ENCODE results near the gene EXOC4.

Gene EXOC4

DNA sequence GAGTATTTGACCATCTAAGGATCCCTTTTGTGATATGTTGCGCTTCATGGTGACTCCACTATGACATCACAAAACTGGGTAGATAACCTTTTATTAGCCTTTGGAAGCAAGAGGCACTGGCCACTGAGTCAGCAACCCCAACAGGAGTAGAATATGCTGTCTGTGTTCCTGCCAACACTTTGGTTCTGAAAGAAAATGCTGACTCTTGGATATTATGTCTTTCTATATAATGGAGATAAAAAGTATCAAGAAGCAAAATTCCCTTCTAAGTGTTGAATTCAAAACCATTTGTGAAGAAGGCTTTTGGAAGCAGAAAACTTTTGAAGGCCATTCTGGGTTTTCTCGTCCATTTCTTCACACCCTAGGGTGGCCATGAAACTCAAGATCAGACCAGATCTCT is 528.0 kb downstream of the EXOC4 start:
- Histone ChIP-seq H3K79me2 (ENCODE audit: control insufficient read depth, low read length) (no peaks in the 10 kb centered on the region), H3K4me1 (ENCODE audit: control insufficient read depth, low read length) (no peaks in the 10 kb centered on the region), H3K9me3 (ENCODE audit: control insufficient read depth, insufficient read depth, low read length) (peaks cover 12% of the 10 kb centered on the region; the same call in 1 of the 2 replicates), H3K36me3 (ENCODE audit: control insufficient read depth, low read length) (no peaks in the 10 kb centered on the region), H4K20me1 (ENCODE audit: control insufficient read depth, insufficient read depth, low read depth, low read length) (no peaks in the 10 kb centered on the region), H3K4me3 (ENCODE audit: low read length) (no peak overlapping the region), H3K9me2 (replicated peaks; ENCODE audit: control insufficient read depth, low read length) (no peaks in the 10 kb centered on the region), H3K27ac (ENCODE audit: low read depth, low read length) (no peak overlapping the region), H3K4me2 (ENCODE audit: low read length) (no peak overlapping the region), H3K27me3 (ENCODE audit: control insufficient read depth, low read length) (no peaks in the 10 kb centered on the region), H3F3A (ENCODE audit: control insufficient read depth, insufficient read depth) (no peaks in the 10 kb centered on the region)
- no peak for TF ChIP-seq EZH2phosphoT487 (IDR thresholded peaks at IDR 0.05; ENCODE audit: borderline replicate concordance, low read length)
- TF ChIP-seq, protein P1, sequence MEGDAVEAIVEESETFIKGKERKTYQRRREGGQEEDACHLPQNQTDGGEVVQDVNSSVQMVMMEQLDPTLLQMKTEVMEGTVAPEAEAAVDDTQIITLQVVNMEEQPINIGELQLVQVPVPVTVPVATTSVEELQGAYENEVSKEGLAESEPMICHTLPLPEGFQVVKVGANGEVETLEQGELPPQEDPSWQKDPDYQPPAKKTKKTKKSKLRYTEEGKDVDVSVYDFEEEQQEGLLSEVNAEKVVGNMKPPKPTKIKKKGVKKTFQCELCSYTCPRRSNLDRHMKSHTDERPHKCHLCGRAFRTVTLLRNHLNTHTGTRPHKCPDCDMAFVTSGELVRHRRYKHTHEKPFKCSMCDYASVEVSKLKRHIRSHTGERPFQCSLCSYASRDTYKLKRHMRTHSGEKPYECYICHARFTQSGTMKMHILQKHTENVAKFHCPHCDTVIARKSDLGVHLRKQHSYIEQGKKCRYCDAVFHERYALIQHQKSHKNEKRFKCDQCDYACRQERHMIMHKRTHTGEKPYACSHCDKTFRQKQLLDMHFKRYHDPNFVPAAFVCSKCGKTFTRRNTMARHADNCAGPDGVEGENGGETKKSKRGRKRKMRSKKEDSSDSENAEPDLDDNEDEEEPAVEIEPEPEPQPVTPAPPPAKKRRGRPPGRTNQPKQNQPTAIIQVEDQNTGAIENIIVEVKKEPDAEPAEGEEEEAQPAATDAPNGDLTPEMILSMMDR (IDR thresholded peaks at IDR 0.05; ENCODE audit: low read depth, low read length, poor library complexity, severe bottlenecking): no peak

DNA sequence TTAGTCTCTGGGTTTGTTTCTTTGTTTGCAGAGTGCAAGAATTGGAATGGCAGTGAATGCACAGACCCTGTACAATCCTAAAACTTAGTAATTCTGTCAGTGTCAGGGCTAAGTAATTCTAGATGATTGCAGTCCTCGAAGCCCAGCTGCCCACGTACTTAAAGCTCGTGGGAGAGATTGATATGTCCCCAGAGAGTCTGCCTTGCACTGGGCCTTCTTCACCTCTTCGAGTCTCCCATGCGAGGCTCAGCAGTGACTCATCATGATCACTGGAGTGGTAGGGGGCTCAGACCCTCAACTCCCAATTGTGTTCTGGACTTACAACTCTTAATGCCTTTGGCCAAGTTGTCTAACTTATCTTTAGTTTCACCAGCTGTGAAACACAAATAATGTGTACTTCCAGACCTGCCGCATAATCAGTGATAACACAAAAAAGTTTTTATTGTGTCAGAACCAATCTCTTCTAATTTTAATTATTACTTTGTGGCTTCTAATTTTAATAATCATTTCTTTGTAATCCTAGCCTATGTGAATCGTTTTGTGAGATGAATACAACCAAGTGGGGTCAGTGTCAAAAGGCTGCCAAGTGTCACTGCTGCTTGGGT is 528.7 kb downstream of the EXOC4 start:
- Histone ChIP-seq H3K4me1 (ENCODE audit: control insufficient read depth, low read length) (no peaks in the 10 kb centered on the region), H4K20me1 (ENCODE audit: control insufficient read depth, insufficient read depth, low read depth, low read length) (no peaks in the 10 kb centered on the region), H3K79me2 (ENCODE audit: control insufficient read depth, low read length) (no peaks in the 10 kb centered on the region), H3K4me2 (ENCODE audit: low read length) (no peak overlapping the region), H3K9me2 (replicated peaks; ENCODE audit: control insufficient read depth, low read length) (no peaks in the 10 kb centered on the region), H3K4me3 (ENCODE audit: low read length) (no peak overlapping the region), H3K27me3 (ENCODE audit: control insufficient read depth, low read length) (no peaks in the 10 kb centered on the region), H3K9me3 (ENCODE audit: control insufficient read depth, insufficient read depth, low read length) (peaks cover 12% of the 10 kb centered on the region; the same call in 1 of the 2 replicates), H3F3A (ENCODE audit: control insufficient read depth, insufficient read depth) (no peaks in the 10 kb centered on the region), H3K36me3 (ENCODE audit: control insufficient read depth, low read length) (no peaks in the 10 kb centered on the region), H3K27ac (ENCODE audit: low read depth, low read length) (no peak overlapping the region)
- TF ChIP-seq, protein P1 (IDR thresholded peaks at IDR 0.05; ENCODE audit: low read depth, low read length, poor library complexity, severe bottlenecking): no peak
- no peak for TF ChIP-seq EZH2phosphoT487 (IDR thresholded peaks at IDR 0.05; ENCODE audit: borderline replicate concordance, low read length)

DNA sequence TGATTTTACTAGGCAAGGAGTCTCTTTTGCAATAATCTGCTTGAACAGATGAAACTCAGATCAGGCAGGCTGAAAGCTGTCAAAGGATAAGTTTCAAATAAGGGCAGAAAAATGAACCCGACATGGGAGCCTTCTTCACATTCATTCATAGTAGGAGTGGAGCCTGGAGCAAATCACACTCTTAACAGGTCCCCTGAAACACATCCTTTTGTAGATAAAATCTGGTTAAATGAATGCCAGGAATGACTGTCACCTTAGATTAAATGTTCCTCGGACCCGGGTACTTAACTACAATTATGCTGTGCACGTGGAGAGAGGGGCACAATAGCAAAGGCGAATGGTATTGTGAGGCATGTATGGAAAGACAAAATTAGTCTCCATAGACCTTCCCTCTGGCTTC is 529.6 kb downstream of the EXOC4 start:
- no peaks in the 10 kb centered on the region for H3F3A ChIP-seq (ENCODE audit: control insufficient read depth, insufficient read depth)
- H3K79me2 ChIP-seq (ENCODE audit: control insufficient read depth, low read length): no peaks in the 10 kb centered on the region
- TF ChIP-seq, protein P1 (IDR thresholded peaks at IDR 0.05; ENCODE audit: low read depth, low read length, poor library complexity, severe bottlenecking): no peak
- no peak for TF ChIP-seq EZH2phosphoT487 (IDR thresholded peaks at IDR 0.05; ENCODE audit: borderline replicate concordance, low read length)
- H3K4me1 ChIP-seq (ENCODE audit: control insufficient read depth, low read length): no peaks in the 10 kb centered on the region
- no peak overlapping the region for H3K4me3 ChIP-seq (ENCODE audit: low read length)
- H3K4me2 ChIP-seq (ENCODE audit: low read length): no peak overlapping the region
- no peaks in the 10 kb centered on the region for H4K20me1 ChIP-seq (ENCODE audit: control insufficient read depth, insufficient read depth, low read depth, low read length)
- H3K27ac ChIP-seq (ENCODE audit: low read depth, low read length): no peak overlapping the region
- H3K9me2 ChIP-seq (replicated peaks; ENCODE audit: control insufficient read depth, low read length): no peaks in the 10 kb centered on the region
- no peaks in the 10 kb centered on the region for H3K36me3 ChIP-seq (ENCODE audit: control insufficient read depth, low read length)
- H3K9me3 ChIP-seq (ENCODE audit: control insufficient read depth, insufficient read depth, low read length): peaks cover 12% of the 10 kb centered on the region; the same call in 1 of the 2 replicates
- H3K27me3 ChIP-seq (ENCODE audit: control insufficient read depth, low read length): no peaks in the 10 kb centered on the region

All from DOHH2 (cell line).